A673 (cell line): ENCODE data around the gene H2BK1.

Experiments used
- EZH2 ChIP-seq: fragments of 200-600 bp; sonication (generic); IDR thresholded peaks from 2 replicates; pipeline ENCODE4 v1.6.1; 2017; ENCODE audit warnings: borderline replicate concordance, low read depth, mild to moderate bottlenecking, mixed read lengths, antibody characterized with exemption, low read length; ENCODE audit not compliant: poor library complexity, severe bottlenecking
- TF ChIP-seq, protein P1 (sequence below): fragments of 300-800, 200-600 bp; sonication (generic); conservative IDR thresholded peaks from 2 replicates; pipeline ENCODE4 v1.5.1; 2017; ENCODE audit warnings: low read depth, mild to moderate bottlenecking, antibody characterized with exemption, low read length, moderate library complexity, mixed read lengths

DNA sequence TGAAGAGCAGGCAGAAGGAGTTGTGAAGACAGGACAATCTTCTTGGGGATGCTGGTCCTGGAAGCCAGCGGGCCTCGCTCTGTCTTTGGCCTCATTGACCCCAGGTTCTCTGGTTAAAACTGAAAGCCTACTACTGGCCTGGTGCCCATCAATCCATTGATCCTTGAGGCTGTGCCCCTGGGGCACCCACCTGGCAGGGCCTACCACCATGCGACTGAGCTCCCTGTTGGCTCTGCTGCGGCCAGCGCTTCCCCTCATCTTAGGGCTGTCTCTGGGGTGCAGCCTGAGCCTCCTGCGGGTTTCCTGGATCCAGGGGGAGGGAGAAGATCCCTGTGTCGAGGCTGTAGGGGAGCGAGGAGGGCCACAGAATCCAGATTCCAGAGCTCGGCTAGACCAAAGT is 23.5 kb upstream of the H2BK1 start:
- TF ChIP-seq, protein P1, sequence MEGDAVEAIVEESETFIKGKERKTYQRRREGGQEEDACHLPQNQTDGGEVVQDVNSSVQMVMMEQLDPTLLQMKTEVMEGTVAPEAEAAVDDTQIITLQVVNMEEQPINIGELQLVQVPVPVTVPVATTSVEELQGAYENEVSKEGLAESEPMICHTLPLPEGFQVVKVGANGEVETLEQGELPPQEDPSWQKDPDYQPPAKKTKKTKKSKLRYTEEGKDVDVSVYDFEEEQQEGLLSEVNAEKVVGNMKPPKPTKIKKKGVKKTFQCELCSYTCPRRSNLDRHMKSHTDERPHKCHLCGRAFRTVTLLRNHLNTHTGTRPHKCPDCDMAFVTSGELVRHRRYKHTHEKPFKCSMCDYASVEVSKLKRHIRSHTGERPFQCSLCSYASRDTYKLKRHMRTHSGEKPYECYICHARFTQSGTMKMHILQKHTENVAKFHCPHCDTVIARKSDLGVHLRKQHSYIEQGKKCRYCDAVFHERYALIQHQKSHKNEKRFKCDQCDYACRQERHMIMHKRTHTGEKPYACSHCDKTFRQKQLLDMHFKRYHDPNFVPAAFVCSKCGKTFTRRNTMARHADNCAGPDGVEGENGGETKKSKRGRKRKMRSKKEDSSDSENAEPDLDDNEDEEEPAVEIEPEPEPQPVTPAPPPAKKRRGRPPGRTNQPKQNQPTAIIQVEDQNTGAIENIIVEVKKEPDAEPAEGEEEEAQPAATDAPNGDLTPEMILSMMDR = no peak
- no peak for TF ChIP-seq EZH2
